Measurements from ENCODE around the gene LSAMP.

The LSAMP gene

GRCh38 chr3:116002235-116002634, 443.1 kb downstream of the LSAMP start:
- FAIRE-seq: no peak

DNA sequence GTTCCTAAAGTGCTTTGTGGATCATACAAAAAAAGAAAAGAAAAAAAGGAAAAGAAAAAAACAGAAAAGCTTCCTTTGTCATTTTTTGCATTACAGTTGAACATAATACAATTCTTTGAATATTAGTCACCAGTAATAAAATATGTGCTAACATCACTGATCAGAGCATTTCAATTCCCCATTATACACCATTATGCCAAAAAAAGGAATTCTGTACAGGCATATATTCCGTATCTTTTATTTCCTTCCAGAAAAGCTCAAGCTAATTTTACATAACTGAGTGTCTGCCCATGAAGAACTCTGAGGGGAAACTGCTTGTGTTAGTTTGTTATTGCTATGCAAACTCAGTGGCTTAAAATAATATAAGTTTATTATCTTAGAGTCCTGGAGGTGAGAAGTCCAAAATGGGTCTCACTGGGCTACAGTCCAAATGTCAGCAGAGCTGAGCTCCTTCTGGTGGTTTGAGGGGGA, 444.1 kb downstream of the LSAMP start:
- FAIRE-seq: no peak

DNA sequence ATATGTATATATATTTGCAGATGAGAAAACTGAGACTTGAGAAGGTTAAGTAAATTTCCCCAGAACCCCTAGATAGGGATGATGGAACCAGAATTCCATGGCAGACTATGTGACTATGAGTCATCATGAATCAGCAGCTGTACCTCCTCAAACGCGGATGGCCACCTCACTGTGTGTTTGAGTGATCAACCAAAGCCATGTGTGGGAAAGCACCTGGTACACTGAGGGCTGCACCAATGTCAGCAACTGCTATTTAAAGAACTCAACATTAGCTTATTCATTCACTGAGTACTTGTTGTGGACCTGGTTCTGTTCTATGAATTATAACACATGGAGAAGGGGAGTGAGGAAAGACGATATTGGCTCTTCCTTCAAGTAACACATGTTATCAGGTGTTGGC, 445.0 kb downstream of the LSAMP start:
- FAIRE-seq: no peak

GRCh38 chr3:115999613-116000012, 445.7 kb downstream of the LSAMP start:
- FAIRE-seq: no peak

GRCh38 chr3:115999001-115999585, 446.2 kb downstream of the LSAMP start:
- no peak for FAIRE-seq

DNA sequence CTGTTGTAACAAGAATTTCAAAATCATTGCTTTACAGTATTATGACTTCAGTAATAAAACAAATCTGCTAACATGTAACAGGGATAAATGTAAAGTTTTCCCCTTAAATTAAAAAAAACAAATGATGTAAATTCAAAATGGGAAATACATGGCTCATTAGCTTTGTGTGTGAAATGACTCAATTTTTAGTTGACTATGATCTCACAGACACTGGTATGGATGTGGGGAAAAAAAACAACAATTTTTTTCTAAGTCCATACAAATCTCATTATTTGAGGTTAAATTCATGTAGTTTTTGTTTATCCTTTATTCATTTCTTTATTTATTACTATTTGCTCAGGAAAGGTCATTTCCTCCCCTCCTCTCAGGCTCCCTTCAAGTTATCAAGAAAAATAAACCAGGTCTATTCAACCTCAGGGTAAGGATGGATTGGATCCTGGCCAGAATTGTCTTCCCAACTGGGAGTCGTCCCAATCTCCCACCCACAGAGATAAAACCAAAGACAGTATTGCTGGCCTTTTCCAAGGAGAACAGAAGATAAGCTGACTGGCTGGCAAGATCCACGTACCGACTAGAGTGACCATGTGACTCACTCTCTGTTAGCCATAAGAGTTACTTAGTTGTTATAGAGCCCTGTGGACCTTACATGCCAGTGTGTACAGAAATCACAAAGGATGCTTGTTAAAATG, 448.7 kb downstream of the LSAMP start:
- FAIRE-seq: no peak

- no peak for FAIRE-seq
Measured at GRCh38 chr3:115990669-115991068, 454.6 kb downstream of the LSAMP start.

DNA sequence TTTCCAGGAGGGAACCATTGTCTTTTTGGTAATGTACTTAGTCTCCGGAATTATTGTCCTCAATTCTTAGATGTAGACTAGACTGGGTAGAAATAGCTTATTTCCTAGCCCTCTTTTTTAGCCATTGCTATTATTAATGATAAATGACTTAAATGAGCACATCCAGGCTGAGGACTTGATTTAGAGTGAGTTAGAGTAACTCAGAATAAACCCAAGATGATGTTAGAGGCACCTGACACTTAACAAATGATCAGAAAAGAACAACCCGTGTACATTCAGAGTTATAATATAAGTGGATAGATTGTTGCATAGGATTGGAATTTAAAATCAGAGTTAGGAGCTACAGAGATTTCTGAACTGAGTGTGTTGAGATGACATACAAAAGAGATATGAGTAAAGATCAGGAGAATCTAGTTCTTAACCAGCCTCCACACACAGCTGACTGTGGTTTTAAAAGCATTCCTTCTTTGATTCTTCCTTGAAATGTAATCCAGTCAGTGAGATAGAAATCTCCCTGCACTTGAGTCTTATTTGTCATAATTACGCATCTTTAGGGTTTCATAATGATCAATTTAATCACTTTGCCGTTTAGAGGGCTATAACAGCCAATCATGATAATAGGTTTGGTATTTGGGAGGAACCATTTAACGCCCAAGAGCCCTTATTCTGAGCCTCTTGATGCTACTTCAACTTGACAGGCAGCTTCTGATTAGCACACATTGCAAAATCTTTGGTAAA, 455.4 kb downstream of the LSAMP start:
- FAIRE-seq: no peak

GRCh38 chr3:115986555-115987207, 458.6 kb downstream of the LSAMP start:
- FAIRE-seq: no peak

DNA sequence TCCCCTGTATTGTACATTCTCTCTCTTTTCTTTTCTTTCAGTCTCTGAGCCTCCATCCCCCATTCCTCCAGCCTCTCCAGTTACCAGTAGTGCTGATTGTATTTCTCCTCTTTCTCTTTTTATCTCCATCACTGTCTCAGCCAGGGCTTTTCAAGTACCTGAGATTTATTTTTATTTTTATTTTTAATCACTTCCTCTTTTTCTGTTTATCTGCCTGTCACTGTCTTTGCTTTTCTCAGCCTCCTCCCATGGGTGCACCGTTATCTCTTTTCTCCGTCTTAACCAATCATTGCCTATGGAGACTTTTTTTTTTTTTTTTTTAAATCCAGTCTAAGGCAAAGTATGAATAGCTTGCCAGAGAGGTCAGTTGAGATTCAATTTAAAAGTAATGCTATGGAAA, 462.7 kb downstream of the LSAMP start:
- FAIRE-seq: no peak

GRCh38 chr3:115982108-115982507, 463.2 kb downstream of the LSAMP start:
- no peak for FAIRE-seq

DNA sequence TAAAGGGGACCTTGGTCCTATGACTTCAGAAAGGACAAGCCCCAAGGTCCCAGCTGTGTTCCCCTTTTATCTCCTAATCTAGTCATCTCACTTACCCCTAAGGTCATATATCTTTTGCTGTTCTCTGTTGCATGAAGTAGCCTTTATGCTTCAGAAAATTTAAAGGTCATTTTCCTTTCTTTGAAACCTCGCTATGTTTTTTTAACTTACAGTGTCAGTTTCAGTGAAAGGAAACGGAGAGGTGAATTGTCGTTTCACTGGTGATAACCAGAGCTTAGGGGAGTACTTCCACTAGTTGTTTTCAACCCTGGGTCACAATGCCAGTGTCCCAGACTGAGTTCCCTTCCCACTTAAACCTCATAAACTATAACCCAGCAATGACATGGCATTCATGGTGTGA, 464.6 kb downstream of the LSAMP start:
- FAIRE-seq: no peak

DNA sequence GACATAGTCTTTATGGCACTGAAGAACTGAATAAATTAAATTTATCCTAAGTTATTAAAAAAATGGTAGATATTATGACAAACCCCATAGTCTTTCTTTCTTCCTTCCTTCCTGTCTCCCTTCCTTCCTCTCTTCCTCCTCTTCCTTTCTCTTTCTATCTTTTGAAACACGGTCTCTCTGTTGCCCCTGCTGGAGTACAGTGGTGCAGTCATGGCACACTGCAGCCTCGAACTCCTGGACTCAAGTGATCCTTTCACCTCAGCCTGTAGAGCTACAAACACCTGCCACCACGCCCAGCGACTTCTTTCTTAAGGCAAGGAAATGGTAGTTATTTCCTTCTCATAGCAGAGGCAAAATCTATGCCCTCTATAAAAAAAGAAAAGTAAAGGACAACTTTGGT, 467.4 kb downstream of the LSAMP start:
- FAIRE-seq: no peak

GRCh38 chr3:115975796-115976195, 469.5 kb downstream of the LSAMP start:
- no peak for FAIRE-seq

DNA sequence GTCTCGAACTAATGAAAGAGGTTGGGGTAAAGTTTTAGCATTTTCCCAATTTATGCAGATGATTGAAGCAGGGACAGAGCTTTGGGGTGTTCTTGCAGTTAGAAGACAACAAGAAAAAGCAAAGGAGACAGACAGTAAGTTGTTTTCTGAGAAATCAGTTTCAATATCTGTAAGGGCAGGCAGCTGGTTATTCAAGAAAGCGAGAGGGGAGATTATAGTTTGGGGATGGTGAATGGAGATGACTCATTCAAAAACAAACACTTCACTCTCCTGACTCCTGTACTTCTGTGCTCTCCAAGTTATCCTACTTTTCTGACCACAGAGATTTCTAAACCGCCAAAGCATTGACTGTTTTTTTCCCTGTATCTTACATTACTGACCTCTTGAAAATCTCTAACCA, 469.9 kb downstream of the LSAMP start:
- no peak for FAIRE-seq

GRCh38 chr3:115974940-115975339, 470.3 kb downstream of the LSAMP start:
- no peak for FAIRE-seq

DNA sequence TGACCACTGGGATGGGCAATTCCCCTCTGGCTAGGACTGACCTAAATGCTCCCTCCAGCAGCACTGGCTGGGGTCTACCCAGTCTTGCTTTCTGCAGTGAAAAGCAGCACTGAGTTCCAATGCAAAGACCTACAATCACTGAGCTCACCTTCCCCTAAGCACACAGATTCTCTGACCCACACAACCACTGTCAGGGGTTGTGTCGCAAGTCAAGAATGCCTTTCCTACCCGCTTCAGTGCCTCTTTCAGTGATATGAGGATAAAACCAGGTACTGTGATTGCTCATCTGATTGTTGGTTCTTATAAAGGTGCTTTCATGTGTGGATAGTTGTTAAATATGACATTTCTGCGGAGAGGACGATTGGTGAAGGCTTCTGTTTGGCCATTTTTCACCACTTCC, 476.4 kb downstream of the LSAMP start:
- no peak for FAIRE-seq

DNA sequence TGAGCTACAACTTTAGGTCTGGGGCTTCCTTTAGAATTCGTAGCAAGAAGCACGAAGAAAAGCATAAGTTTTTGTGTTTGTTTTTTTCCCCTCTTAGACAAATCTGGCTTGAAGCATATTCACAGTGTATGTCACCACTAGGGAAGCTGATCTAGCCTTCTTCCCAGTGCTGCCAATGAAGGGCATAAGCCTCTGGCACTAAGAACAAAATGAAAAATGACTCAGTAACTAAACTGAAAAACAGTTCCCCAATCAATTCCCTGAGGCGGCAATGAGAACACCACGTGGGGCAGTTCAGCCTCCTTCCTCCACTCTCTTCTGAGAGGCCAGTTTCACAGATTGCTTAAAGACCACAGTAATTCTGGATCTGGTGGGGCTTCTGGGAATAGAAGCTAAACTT, 483.9 kb downstream of the LSAMP start:
- no peak for FAIRE-seq

DNA sequence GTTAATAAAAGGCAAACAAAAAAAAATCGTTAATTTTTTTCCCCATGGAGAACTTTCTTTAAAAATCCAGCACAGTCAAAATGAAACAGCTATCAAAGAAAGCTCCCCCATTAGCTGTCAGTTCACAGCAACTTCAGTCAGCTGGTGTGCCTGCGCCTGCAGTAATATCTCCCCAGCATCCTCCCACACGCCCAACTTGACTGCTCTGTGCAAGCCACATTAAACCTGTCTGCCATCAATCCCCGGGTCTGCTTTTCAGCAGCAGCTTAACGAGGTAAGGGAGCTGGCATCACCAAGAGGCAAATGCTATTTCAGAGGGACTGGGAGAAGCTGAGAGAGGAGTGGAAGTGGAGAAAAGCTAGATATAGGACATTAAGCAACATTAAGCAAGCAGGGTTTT, 484.5 kb downstream of the LSAMP start:
- FAIRE-seq: no peak

DNA sequence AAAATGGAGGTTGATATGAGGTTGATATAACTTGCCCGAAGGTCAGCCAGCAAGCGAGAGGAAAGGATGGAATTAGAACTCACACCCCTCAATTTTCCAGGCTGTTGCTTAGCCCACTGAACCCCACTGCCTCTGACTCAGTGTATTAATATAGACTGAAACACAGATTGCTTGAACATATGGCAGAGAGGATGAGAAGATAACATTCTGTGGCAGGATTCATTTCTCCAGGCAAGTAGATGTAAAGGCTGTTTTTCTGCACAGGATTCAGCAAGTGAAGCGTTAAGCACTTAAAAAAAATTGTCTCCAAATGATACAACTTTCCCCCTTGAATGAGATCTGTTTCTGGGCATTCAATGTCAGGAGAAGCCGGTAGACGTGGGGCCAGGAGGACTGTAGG, 486.8 kb downstream of the LSAMP start:
- no peak for FAIRE-seq

- FAIRE-seq: no peak
Measured at GRCh38 chr3:115947325-115947724, 498.0 kb downstream of the LSAMP start.

- no peak for FAIRE-seq
Measured at GRCh38 chr3:115943579-115943978, 501.7 kb downstream of the LSAMP start.

GRCh38 chr3:115937054-115937453, 508.2 kb downstream of the LSAMP start:
- no peak for FAIRE-seq

DNA sequence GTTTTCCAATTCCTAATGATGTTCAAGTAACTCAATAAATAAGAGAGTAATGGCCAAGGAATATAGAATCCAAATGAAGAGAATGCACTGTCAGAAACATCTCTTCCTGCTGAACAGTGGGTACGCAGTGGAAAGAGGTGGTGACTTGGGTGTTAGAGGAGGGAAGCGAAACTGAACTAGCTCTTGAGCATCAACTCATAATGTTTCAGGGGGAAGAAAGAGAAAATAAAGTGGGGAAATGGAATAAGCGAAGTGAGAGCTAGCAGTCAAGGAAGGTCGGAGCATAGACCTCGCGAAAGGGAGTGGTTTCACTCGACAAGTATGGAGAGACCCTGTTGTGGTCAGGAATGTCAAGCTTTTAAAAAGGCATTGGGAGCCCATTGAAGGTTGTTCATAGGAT, 512.5 kb downstream of the LSAMP start:
- no peak for FAIRE-seq

Data from endometrium (tissue), 2 donors.